ENCODE results near the gene CDR2L. TPM values are rescaled to one million over a fixed set of nuclear protein-coding genes. Genes with fewer than 3 reads are reported as not detected.

Gene CDR2L
- 0.04 TPM for polyA plus RNA-seq (2012; ENCODE audit: low read depth, missing spikeins)

- TF ChIP-seq POU2F2 (IDR thresholded peaks at IDR 0.05; ENCODE audit: low read depth, low read length) (peak; percentile 88; the same call in 1 of the 2 replicates), POLR2A (IDR thresholded peaks at IDR 0.05; ENCODE audit: low read depth, low read length) (no peak), TAF1 (IDR thresholded peaks at IDR 0.05; ENCODE audit: low read depth, low read length) (no peak), SPI1 (IDR thresholded peaks at IDR 0.05; ENCODE audit: low read depth, low read length) (no peak), POLR2AphosphoS5 (IDR thresholded peaks at IDR 0.05; ENCODE audit: low read depth, low read length) (no peak)
- peak; percentile 90 for DNase-seq (ENCODE audit: insufficient read length, low spot score)
- FAIRE-seq, result peak; percentile 88
Measured at GRCh38 chr17:74987418-74987908, at the start of gene CDR2L. Gene CDR2L, plus strand, starts transcription at chr17:74987632. Its CDS starts 412 bp downstream, at chr17:74988044.

GRCh38 chr17:74938194-74938950, 49.1 kb upstream of the CDR2L start:
- no peak for TF ChIP-seq POLR2AphosphoS5 (IDR thresholded peaks at IDR 0.05; ENCODE audit: low read depth, low read length)
- TF ChIP-seq POU2F2 (IDR thresholded peaks at IDR 0.05; ENCODE audit: low read depth, low read length), result no peak
- TF ChIP-seq TAF1 (IDR thresholded peaks at IDR 0.05; ENCODE audit: low read depth, low read length), result no peak
- no peak for TF ChIP-seq POLR2A (IDR thresholded peaks at IDR 0.05; ENCODE audit: low read depth, low read length)
- no peak for TF ChIP-seq SPI1 (IDR thresholded peaks at IDR 0.05; ENCODE audit: low read depth, low read length)
- TF ChIP-seq PAX5 (IDR thresholded peaks at IDR 0.05; ENCODE audit: insufficient read depth, low read length, severe bottlenecking), result no peak
- FAIRE-seq (no peak), DNase-seq (ENCODE audit: insufficient read length, low spot score) (no peak)

DNA sequence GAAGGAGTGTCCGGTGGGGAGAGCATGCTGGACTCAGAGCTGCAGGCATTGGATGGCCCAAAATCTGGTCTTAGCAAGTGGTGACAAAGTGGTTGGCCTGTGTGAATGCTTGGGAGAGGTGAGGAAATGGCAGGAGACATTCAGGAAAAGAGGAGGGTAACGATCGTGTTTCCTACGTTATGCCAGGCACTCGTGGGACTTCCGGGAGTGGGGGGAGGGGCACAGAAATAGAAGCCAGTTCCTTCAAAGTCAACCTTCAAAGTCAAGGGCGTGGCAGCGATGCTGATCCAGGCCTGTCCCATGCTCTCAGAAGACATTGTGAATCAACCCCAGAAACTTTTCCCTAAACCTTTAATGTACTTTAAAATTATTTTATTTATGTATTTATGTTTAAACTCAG, 47.9 kb upstream of the CDR2L start:
- no peak for TF ChIP-seq POU2F2 (IDR thresholded peaks at IDR 0.05; ENCODE audit: low read depth, low read length)
- TF ChIP-seq PAX5 (IDR thresholded peaks at IDR 0.05; ENCODE audit: insufficient read depth, low read length, severe bottlenecking), result no peak
- TF ChIP-seq POLR2A (IDR thresholded peaks at IDR 0.05; ENCODE audit: low read depth, low read length), result no peak
- no peak for TF ChIP-seq TAF1 (IDR thresholded peaks at IDR 0.05; ENCODE audit: low read depth, low read length)
- no peak for TF ChIP-seq SPI1 (IDR thresholded peaks at IDR 0.05; ENCODE audit: low read depth, low read length)
- TF ChIP-seq POLR2AphosphoS5 (IDR thresholded peaks at IDR 0.05; ENCODE audit: low read depth, low read length), result no peak
- no peak for FAIRE-seq
- DNase-seq (ENCODE audit: insufficient read length, low spot score), result no peak

GRCh38 chr17:74941128-74941725, 46.2 kb upstream of the CDR2L start:
- FAIRE-seq (no peak), DNase-seq (ENCODE audit: insufficient read length, low spot score) (no peak)
- TF ChIP-seq POU2F2 (IDR thresholded peaks at IDR 0.05; ENCODE audit: low read depth, low read length) (no peak), POLR2AphosphoS5 (IDR thresholded peaks at IDR 0.05; ENCODE audit: low read depth, low read length) (no peak), SPI1 (IDR thresholded peaks at IDR 0.05; ENCODE audit: low read depth, low read length) (no peak), POLR2A (IDR thresholded peaks at IDR 0.05; ENCODE audit: low read depth, low read length) (no peak), PAX5 (IDR thresholded peaks at IDR 0.05; ENCODE audit: insufficient read depth, low read length, severe bottlenecking) (no peak), TAF1 (IDR thresholded peaks at IDR 0.05; ENCODE audit: low read depth, low read length) (no peak)

DNA sequence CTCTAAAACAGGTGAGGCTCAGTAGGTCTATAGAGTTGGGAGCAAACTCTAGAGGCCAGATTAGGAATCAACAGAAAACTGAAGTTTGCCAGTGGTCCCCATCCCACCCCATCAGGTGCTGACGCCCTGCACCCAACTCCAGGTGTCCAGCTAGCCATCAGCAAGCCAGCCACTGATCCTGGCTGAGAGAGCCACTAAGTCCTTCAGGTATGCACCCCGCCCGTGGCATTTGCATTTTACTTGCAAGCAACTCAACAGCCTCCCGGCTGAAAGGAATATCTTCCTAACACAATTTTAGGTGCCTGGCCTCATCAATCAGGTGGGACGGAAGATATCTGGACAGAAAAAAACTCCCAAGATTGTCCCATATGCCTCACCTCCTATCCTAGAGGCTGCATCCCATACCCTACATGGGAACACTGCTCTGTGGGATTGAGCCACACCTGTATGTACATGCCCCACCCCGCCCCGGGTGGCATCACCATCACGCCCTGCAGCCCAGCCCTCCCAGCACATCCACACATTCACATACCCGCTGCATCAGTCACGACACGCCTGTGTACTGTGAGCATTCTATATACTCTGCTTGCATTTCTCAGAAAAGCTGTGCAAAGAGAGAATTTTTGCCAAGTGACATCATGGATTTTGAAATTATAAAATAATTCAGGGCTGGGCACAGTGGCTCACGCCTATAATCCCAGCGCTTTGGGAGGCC, 43.5 kb upstream of the CDR2L start:
- no peak for DNase-seq (ENCODE audit: insufficient read length, low spot score)
- FAIRE-seq, result no peak
- TF ChIP-seq TAF1 (IDR thresholded peaks at IDR 0.05; ENCODE audit: low read depth, low read length), result no peak
- no peak for TF ChIP-seq POLR2AphosphoS5 (IDR thresholded peaks at IDR 0.05; ENCODE audit: low read depth, low read length)
- TF ChIP-seq POU2F2 (IDR thresholded peaks at IDR 0.05; ENCODE audit: low read depth, low read length), result no peak
- TF ChIP-seq POLR2A (IDR thresholded peaks at IDR 0.05; ENCODE audit: low read depth, low read length), result no peak
- TF ChIP-seq PAX5 (IDR thresholded peaks at IDR 0.05; ENCODE audit: insufficient read depth, low read length, severe bottlenecking), result no peak
- TF ChIP-seq SPI1 (IDR thresholded peaks at IDR 0.05; ENCODE audit: low read depth, low read length), result no peak

GRCh38 chr17:74945543-74945942, 41.9 kb upstream of the CDR2L start:
- DNase-seq (ENCODE audit: insufficient read length, low spot score) (no peak), FAIRE-seq (peak; percentile 9)
- TF ChIP-seq POLR2AphosphoS5 (IDR thresholded peaks at IDR 0.05; ENCODE audit: low read depth, low read length), result no peak
- no peak for TF ChIP-seq SPI1 (IDR thresholded peaks at IDR 0.05; ENCODE audit: low read depth, low read length)

GRCh38 chr17:74946641-74947040, 40.8 kb upstream of the CDR2L start:
- no peak for DNase-seq (ENCODE audit: insufficient read length, low spot score)
- TF ChIP-seq POLR2AphosphoS5 (IDR thresholded peaks at IDR 0.05; ENCODE audit: low read depth, low read length), result no peak
- TF ChIP-seq TAF1 (IDR thresholded peaks at IDR 0.05; ENCODE audit: low read depth, low read length), result no peak
- TF ChIP-seq POU2F2 (IDR thresholded peaks at IDR 0.05; ENCODE audit: low read depth, low read length), result no peak
- no peak for TF ChIP-seq SPI1 (IDR thresholded peaks at IDR 0.05; ENCODE audit: low read depth, low read length)
- no peak for TF ChIP-seq PAX5 (IDR thresholded peaks at IDR 0.05; ENCODE audit: insufficient read depth, low read length, severe bottlenecking)
- TF ChIP-seq POLR2A (IDR thresholded peaks at IDR 0.05; ENCODE audit: low read depth, low read length), result no peak
- no peak for FAIRE-seq

DNA sequence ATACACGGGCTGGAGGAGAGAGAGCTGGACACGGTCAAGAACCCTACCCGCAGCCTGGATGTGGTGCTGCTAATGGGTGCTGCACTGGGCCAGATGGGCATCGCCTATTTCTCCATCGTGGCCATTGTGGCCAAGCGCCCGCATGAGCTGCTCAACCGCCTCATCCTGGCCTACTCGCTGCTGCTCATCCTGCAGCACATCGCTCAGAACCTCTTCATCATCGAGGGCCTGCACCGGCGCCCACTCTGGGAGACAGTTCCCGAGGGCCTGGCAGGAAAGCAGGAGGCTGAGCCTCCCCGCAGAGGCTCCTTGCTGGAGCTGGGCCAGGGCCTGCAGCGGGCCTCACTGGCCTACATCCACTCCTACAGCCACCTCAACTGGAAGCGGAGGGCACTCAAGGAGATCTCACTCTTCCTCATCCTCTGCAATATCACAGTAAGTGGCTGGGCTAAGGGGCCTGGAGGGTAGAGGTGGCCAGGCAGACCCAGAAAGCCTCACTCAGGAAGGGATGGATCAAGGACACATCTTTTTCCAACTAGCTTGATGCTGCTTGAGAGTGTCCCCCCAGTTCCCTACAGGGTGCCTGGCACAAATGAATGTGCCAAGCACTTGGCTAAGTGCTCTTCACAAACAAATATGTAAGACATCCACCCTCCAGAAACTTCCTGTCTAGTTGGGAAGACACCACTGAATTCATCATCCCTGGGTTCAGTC, 40.2 kb upstream of the CDR2L start:
- TF ChIP-seq POLR2AphosphoS5 (IDR thresholded peaks at IDR 0.05; ENCODE audit: low read depth, low read length), result no peak
- no peak for TF ChIP-seq POU2F2 (IDR thresholded peaks at IDR 0.05; ENCODE audit: low read depth, low read length)
- no peak for TF ChIP-seq POLR2A (IDR thresholded peaks at IDR 0.05; ENCODE audit: low read depth, low read length)
- no peak for TF ChIP-seq PAX5 (IDR thresholded peaks at IDR 0.05; ENCODE audit: insufficient read depth, low read length, severe bottlenecking)
- no peak for TF ChIP-seq TAF1 (IDR thresholded peaks at IDR 0.05; ENCODE audit: low read depth, low read length)
- TF ChIP-seq SPI1 (IDR thresholded peaks at IDR 0.05; ENCODE audit: low read depth, low read length), result no peak
- no peak for DNase-seq (ENCODE audit: insufficient read length, low spot score)
- no peak for FAIRE-seq
